GM04503 (cell line): ENCODE measurements around the gene NOC4L.
"Not testable (repeated sequence)": the region's sequence is repeated elsewhere in the genome, so short reads cannot be mapped to it uniquely, and the experiment has no call there.

Experiments used
- DNase-seq: peaks from one replicate; pipeline ENCODE4 v3.0.0-alpha.2; 2012; ENCODE audit warnings: low read depth

NOC4L gene

DNA sequence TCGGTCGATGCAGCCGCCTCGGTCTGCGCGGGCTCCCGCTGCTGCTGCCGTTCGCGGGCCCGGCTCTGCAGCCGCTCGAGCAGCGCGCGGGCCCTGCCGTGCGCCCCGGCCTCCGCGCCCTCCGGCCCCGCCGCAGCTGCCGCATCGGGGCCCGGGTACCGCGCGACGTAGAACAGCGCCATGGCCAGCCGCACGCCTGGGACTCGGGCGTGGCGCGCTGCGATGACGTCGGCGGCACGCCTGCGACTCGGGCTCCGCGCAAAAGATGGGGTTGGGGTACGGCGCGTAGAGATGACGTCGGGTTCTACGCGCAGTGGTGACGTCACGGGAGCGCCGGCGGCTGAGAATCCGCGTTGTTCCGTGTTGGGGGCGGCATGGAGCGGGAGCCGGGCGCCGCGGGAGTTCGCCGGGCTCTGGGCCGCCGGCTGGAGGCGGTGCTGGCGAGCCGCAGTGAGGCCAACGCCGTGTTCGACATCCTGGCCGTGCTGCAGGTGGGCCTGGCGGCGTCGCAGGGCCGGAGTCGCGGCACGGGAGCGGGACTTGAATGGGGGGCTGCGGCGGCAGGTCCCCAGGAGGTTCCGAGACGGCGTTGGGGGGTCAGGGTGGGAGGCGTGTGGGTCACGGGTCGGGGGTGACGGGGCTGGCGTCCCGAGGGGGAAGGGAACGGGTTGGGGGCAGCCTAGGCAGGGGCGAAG is at the start of gene NOC4L, which contains the start of gene DDX51:
TSS of gene NOC4L (plus strand) at position 343 of the 695 bp plus-strand sequence. CDS start at position 375, 32 bp downstream.
TSS of gene DDX51 (minus strand) at position 205 of the 695 bp plus-strand sequence. CDS start at position 182, 23 bp downstream.
- peak; percentile 53 for DNase-seq

- DNase-seq: no peak
Observed at GRCh38 chr12:132095520-132096409, 48.5 kb upstream of the NOC4L start.

GRCh38 chr12:132099739-132100138 is 44.5 kb upstream of the NOC4L start:
- DNase-seq: no peak

DNA sequence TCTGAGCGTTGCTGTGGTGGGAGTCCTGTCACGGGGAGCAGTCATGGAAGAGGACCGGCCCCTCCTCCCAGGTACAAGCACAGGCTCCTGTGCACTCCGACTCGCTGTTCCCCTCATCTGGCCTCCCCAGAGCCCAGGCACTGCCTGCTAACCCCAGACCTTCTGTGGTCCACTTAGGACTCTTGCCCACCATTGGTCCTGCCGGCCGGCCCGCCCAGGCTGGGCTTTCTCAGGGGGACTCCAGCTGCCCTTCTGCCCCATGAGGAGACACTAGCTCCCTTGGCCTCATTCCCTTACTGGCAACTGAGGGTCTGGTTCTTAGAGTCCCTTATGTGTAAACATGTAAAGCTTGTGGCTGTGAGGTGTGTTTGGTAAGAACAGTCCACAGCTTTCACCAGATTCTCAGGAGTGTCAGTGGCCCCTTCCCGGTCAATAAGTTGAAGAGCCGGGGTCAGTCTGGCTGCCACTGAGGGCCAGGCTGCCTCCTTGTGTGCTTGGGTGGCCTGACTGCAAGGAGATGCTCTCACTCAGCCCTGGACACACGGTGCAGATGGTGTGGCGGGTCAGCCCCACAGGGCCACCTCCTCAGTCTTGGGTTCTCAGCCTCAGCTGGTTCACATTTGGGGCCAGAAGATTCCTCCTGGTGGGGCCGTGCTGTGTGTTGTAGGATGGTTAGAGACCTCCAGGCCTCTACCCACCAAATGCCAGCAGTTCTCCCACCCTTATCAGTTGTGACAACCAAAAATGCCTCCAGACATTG is 43.8 kb upstream of the NOC4L start:
- DNase-seq: no peak

DNA sequence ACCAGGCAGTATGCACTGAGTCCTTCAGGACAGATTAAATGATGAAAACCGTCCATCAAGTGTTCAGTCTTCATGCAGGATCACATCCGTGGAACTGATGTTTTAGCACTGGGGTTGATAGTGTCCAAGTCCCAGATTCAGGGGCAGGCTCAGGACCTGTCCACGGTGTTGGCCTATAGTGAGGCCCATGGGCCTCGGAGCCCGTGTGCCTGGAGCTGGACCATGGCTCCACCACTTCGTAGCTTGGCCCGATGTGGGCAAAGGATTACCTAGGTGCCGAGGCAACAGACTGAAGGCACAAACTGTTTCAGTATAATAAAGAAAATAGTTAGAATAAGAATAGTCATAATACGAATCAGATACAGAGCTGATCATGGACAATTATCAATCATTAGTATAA is 42.0 kb upstream of the NOC4L start:
- no peak for DNase-seq

GRCh38 chr12:132103072-132103471 is 41.2 kb upstream of the NOC4L start:
- DNase-seq: not testable (repeated sequence)

GRCh38 chr12:132103542-132104308 is 40.5 kb upstream of the NOC4L start:
- no peak for DNase-seq

DNA sequence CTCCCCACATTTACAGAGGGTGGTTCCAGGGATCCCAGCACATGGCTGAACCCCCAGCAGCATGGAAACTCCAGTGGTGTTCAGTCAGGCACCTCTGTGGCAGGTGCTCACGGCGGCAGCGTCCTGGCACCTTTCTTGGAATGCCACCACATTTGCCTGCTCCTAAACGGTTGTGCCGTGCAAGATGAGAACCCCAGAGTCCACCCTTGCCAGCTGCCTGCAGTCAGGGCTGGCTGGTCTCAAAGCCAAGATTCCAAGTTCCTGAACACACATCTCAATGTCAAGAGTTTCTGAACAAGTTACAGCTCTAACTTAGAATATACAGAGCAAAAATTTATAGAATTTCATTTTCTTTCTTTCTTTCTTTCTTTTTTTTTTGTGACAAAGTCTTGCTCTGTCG is 38.8 kb upstream of the NOC4L start:
- DNase-seq: no peak

- DNase-seq: no peak
Observed at GRCh38 chr12:132106921-132107320, 37.3 kb upstream of the NOC4L start.

DNA sequence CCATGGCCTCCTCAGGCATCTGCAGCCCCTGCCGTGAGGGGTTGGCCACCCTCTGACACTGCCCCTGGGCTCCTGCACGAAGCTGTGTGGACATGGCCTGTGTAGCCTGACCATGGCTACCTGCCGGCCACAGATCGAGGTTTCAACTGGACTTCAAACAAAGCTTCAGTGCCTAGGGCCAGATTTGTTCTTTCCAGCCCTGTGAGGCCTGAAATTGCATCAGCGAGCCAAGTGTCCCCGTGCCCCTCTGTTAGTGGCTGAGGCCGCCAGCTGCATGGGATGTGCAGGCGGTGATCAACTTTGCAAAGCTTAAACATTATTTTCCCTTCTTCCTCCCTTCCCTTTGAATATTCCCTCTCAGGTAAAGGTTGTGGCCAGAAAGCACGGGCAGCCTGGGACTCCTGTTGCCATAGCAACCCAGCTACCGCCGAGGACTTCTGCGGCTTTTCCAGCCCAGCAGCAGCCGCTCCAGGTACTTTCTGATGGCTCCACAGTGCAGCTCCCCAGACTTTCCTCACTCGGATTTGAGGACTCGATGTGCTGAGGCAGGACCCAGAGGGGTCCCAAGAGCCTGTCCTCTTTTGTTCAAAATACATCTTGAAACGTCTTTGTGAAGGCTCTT is 35.9 kb upstream of the NOC4L start:
- no peak for DNase-seq

GRCh38 chr12:132109741-132110140 is 34.5 kb upstream of the NOC4L start:
- DNase-seq: no peak

- no peak for DNase-seq
Observed at GRCh38 chr12:132110677-132111076, 33.6 kb upstream of the NOC4L start.

GRCh38 chr12:132111654-132112304 is 32.5 kb upstream of the NOC4L start:
- no peak for DNase-seq

DNA sequence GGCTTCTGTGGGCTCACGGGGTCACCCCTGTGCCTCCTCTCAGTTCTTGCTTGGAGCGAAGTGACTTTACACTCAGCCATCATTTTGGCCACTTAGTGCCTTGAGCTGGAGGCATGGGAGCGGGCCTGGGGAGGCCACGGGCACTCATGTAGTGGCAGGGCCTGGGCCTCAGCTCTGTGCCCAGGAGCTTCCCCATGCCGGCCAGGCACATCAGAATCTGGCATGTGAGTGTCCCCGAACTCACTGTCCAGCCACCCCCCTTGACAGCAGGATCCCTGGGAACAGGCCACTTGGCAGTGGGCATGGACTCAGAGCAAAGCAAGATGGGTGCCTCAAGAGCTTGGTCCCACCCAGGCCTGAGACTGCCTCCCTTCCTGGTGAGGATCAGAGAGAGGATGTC is 29.6 kb upstream of the NOC4L start:
- DNase-seq: no peak

- no peak for DNase-seq
Observed at GRCh38 chr12:132115500-132115899, 28.8 kb upstream of the NOC4L start.

DNA sequence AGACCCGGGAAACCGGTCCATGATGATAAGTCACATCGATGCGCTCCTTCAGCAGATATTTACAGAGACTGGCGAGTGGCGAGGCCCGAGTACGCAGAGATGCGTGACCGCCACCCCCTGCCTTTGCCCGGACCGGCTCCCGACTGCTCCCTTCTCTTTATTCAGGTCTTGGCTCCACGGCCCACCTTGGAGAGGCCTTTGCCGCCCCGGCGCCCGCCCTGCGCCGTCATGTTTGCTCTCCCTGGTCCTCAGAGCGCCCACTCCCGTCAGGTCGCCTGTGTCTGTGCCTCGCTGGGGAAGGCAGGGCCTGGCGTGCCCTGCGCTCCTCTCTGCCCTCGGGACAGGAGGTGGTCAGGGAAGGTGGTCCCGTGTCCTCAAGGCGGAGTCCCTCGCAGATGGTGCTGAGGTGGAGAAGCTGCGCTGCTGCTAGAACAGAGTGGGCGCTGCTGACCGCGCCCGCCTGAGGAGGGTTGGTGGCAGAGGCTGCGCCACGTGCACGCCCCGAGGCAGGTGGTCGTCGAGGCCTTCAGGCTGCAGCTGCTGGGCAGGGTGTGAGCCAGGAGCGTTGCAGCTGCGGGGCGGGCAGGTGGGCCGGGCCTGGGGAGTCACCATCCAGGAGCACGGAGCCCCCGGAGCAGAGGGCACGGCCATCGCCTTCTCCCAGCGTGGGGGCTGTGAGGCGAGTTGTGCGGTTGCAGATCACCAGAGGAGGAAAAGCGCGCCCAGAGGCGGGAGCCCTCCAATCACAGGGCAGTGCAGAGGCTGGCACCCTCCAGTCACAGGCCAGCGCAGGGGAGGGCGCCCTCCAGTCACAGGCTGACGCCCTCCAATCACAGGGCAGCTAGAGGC is 27.3 kb upstream of the NOC4L start:
- no peak for DNase-seq

DNA sequence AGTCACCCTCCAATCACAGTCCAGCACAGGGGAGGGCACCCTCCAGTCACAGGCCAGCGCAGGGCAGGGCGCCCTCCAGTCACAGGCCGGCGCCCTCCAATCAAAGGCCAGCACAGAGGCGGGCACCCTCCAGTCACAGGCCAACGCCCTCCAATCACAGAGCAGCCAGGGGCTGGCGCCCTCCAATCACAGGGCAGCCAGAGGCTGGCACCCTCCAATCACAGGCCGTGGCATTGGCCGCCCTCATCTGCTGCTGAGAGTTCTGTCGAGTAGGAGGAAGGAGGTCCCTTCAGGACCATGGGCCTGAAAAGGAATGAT is 26.7 kb upstream of the NOC4L start:
- no peak for DNase-seq

DNA sequence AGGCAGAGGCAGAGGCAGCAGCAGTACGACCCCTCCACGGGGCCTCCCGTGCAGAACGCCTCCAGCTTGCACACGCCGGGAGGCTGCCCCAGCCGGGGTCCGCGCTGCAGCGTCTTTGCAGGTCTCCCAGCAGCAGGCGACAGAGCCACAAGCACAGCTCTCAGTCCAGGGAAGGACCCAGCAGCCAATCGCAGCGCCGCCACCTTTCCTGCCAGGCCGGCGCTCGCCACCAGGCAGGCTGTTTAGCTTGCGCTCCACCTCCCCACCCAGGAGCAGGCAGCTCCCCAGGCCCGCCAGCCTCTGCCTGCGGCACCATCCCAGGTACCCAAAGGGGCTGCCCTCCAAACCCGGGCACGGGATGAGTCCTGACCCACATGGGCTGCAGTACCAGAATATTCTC is 25.4 kb upstream of the NOC4L start:
- DNase-seq: no peak

- no peak for DNase-seq
Observed at GRCh38 chr12:132121283-132121682, 23.0 kb upstream of the NOC4L start.
